Mesenchymal stem cell (in vitro differentiated cells and primary cell): ENCODE data around the gene HOXC9.

Experiments used
- DNase-seq: peaks from one replicate; pipeline ENCODE4 v3.0.0-alpha.2; 2013
- H2AFZ ChIP-seq: one replicate; pipeline ENCODE4 v1.6.1; 2013; ENCODE audit warnings: low read depth, mild to moderate bottlenecking, control low read depth, inconsistent platforms, low read length, moderate library complexity
- H2AK5ac ChIP-seq: 2 replicates; pipeline ENCODE4 v1.6.1; 2013; ENCODE audit warnings: low read length, moderate library complexity, mild to moderate bottlenecking, inconsistent platforms; ENCODE audit not compliant: severe bottlenecking
- H2BK120ac ChIP-seq: one replicate; pipeline ENCODE4 v1.6.1; 2013; ENCODE audit warnings: low read depth, mild to moderate bottlenecking, inconsistent platforms, low read length, moderate library complexity
- H2BK12ac ChIP-seq, 2 experiments: one replicate each; pipeline ENCODE4 v1.6.1; 2013; ENCODE audit warnings: inconsistent platforms in 2 of 2, low read length in 2 of 2, mild to moderate bottlenecking in 2 of 2, moderate library complexity in 2 of 2, control low read depth in 1 of 2
- H2BK15ac ChIP-seq: one replicate; pipeline ENCODE4 v1.6.1; 2013; ENCODE audit warnings: mild to moderate bottlenecking, low read depth, inconsistent platforms; ENCODE audit not compliant: poor library complexity, severe bottlenecking
- H2BK5ac ChIP-seq: 2 replicates; pipeline ENCODE4 v1.6.1; 2013; ENCODE audit warnings: low read depth, mild to moderate bottlenecking, low read length, control low read depth, inconsistent platforms; ENCODE audit not compliant: poor library complexity, severe bottlenecking
- H3K14ac ChIP-seq, 2 experiments: one replicate each; pipeline ENCODE4 v1.6.1; 2013; ENCODE audit warnings: inconsistent platforms in 2 of 2, low read length in 2 of 2, control low read depth in 1 of 2, mild to moderate bottlenecking in 1 of 2, moderate library complexity in 1 of 2
- H3K18ac ChIP-seq, 2 experiments: one replicate each; pipeline ENCODE4 v1.6.1; 2013; ENCODE audit warnings: inconsistent platforms in 2 of 2, low read length in 2 of 2, control low read depth in 1 of 2, low read depth in 1 of 2, mild to moderate bottlenecking in 1 of 2
- H3K23ac ChIP-seq, 2 experiments: one replicate each; pipeline ENCODE4 v1.6.1; 2013; ENCODE audit warnings: inconsistent platforms in 2 of 2, low read length in 2 of 2, mild to moderate bottlenecking in 2 of 2, moderate library complexity in 2 of 2, control low read depth in 1 of 2
- H3K27ac ChIP-seq: 2 replicates; pipeline ENCODE4 v1.5.1; 2013; ENCODE audit warnings: mild to moderate bottlenecking, moderate library complexity, low read length, control low read depth, inconsistent platforms; ENCODE audit not compliant: poor library complexity, severe bottlenecking
- H3K27me3 ChIP-seq, 2 experiments: 2 replicates each; pipeline versions ENCODE4 v1.6.1 to v1.7.0; 2013; ENCODE audit warnings: low read length in 2 of 2, mild to moderate bottlenecking in 2 of 2, moderate library complexity in 2 of 2, control low read depth in 1 of 2, inconsistent platforms in 1 of 2; ENCODE audit not compliant: control insufficient read depth in 1 of 2, insufficient read depth in 1 of 2
- H3K36me3 ChIP-seq, 2 experiments: 2 replicates each; pipeline versions ENCODE4 v1.6.1 to v1.7.0; 2013; ENCODE audit warnings: low read length in 2 of 2, control low read depth in 1 of 2, inconsistent platforms in 1 of 2, low read depth in 1 of 2, mild to moderate bottlenecking in 1 of 2; ENCODE audit not compliant: insufficient read depth in 2 of 2, control insufficient read depth in 1 of 2
- H3K4ac ChIP-seq, 2 experiments: one replicate each; pipeline ENCODE4 v1.6.1; 2013; ENCODE audit warnings: inconsistent platforms in 2 of 2, low read length in 2 of 2, mild to moderate bottlenecking in 2 of 2, moderate library complexity in 2 of 2, control low read depth in 1 of 2, low read depth in 1 of 2
- H3K4me1 ChIP-seq: 2 replicates; pipeline ENCODE4 v1.6.1; 2013; ENCODE audit warnings: low read depth, low read length, control low read depth; ENCODE audit not compliant: control insufficient read depth, insufficient read depth
- H3K4me2 ChIP-seq: 2 replicates; pipeline ENCODE4 v1.6.1; 2013; ENCODE audit warnings: low read length, mild to moderate bottlenecking, inconsistent platforms; ENCODE audit not compliant: poor library complexity, severe bottlenecking
- H3K4me3 ChIP-seq, 2 experiments: 2 replicates each; pipeline versions ENCODE4 v1.5.1 to v1.7.0; 2013; ENCODE audit warnings: low read length in 2 of 2, mild to moderate bottlenecking in 2 of 2, control low read depth in 1 of 2, low read depth in 1 of 2; ENCODE audit not compliant: insufficient read depth in 1 of 2
- H3K79me1 ChIP-seq: replicated peaks from 2 replicates; pipeline ENCODE4 v1.6.1; 2013; ENCODE audit warnings: mild to moderate bottlenecking, control low read depth, low read length, inconsistent platforms; ENCODE audit not compliant: poor library complexity, severe bottlenecking
- H3K9ac ChIP-seq: 2 replicates; pipeline ENCODE4 v1.7.0; 2013; ENCODE audit warnings: mild to moderate bottlenecking, low read length, moderate library complexity
- H3K9me3 ChIP-seq: 2 replicates; pipeline ENCODE4 v1.7.0; 2013; ENCODE audit warnings: mild to moderate bottlenecking, low read length; ENCODE audit not compliant: control insufficient read depth
- H4K8ac ChIP-seq: one replicate; pipeline ENCODE4 v1.6.1; 2013; ENCODE audit warnings: inconsistent platforms, mild to moderate bottlenecking, low read length, moderate library complexity
- H4K91ac ChIP-seq: one replicate; pipeline ENCODE4 v1.6.1; 2013; ENCODE audit warnings: mild to moderate bottlenecking, low read length, inconsistent platforms
- WGBS: methylation state at CpG from one replicate; pipeline ENCODE4 v1.1.7; 2013; ENCODE audit warnings: mixed read lengths; 5-methylcytosine and 5-hydroxymethylcytosine counted together

HOXC9 gene

DNA sequence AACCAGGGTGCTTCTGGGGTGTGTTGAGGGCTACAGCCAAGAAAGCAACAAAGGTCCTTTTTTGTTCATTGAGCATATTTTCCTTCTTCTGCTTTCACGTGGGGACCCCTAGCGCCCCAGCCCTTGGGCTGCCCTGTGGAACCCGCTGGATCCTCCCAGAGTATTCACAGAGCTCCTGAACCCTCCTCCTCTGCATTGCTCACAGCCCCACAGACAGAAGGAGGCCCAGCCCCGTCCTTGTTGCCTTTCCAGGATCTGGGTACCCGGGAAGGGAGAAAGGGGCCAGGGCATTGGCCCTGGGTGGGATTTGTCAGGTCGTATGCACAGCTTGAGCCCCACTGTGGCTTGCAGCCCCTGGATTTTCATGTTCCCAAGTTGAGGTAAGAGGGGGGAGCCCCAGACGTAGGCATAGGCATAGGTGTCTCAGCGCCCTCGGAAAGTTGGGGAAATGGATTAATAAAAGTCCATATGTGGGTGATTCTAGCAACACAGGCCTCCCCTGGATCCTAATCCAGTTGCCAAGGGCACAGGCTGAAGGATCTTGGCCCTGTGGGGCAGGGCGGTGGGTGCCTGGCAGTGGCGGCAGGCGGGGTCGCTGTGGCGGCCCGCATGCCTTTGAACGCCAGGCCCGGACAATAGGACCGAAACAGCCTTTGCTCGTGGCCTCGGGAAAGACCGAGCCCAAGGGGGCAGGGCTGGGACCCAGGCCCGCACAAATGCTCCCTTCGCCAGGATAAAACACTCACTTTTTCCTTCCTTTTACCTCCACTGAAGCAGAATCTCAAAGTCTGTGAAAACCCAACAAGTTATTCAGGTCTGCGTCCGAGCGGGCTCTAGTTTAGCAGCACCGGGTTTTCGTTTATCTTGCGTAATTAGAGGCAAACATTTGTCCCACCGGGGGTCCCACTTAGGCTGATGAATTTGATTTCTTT is 18.1 kb upstream of the HOXC9 start:
- H2BK120ac ChIP-seq, result no peak overlapping the region
- no peak overlapping the region for H3K4me2 ChIP-seq
- no peaks in the 10 kb centered on the region for H3K36me3 ChIP-seq
- H2AFZ ChIP-seq, result no peak overlapping the region
- peaks cover 1% of the 10 kb centered on the region for H3K79me1 ChIP-seq
- DNase-seq, result no peak
- H2BK15ac ChIP-seq, result no peak overlapping the region
- peaks cover 10% of the 10 kb centered on the region for H3K4me1 ChIP-seq
- H3K18ac ChIP-seq, result no peak overlapping the region
- H3K9me3 ChIP-seq, result no peaks in the 10 kb centered on the region
- no peak overlapping the region for H3K14ac ChIP-seq
- H2BK12ac ChIP-seq, result no peak overlapping the region
- H3K23ac ChIP-seq, result peak overlapping the region in 1 of 2 experiments; percentile 36
- H3K9ac ChIP-seq, result peak overlapping the region; percentile 81
- H4K91ac ChIP-seq, result no peak overlapping the region
- H3K27ac ChIP-seq, result no peak overlapping the region
- H3K27me3 ChIP-seq, result peaks cover 24 to 71% of the 10 kb centered on the region in 2 experiments
- H3K4ac ChIP-seq, result no peak overlapping the region
- 12% methylated on average over 29 of the region's 30 CpGs for WGBS
- H2BK5ac ChIP-seq, result no peak overlapping the region
- H3K4me3 ChIP-seq, result peak overlapping the region in 1 of 2 experiments; percentile 36
- H2AK5ac ChIP-seq, result no peak overlapping the region
- H4K8ac ChIP-seq, result no peak overlapping the region

DNA sequence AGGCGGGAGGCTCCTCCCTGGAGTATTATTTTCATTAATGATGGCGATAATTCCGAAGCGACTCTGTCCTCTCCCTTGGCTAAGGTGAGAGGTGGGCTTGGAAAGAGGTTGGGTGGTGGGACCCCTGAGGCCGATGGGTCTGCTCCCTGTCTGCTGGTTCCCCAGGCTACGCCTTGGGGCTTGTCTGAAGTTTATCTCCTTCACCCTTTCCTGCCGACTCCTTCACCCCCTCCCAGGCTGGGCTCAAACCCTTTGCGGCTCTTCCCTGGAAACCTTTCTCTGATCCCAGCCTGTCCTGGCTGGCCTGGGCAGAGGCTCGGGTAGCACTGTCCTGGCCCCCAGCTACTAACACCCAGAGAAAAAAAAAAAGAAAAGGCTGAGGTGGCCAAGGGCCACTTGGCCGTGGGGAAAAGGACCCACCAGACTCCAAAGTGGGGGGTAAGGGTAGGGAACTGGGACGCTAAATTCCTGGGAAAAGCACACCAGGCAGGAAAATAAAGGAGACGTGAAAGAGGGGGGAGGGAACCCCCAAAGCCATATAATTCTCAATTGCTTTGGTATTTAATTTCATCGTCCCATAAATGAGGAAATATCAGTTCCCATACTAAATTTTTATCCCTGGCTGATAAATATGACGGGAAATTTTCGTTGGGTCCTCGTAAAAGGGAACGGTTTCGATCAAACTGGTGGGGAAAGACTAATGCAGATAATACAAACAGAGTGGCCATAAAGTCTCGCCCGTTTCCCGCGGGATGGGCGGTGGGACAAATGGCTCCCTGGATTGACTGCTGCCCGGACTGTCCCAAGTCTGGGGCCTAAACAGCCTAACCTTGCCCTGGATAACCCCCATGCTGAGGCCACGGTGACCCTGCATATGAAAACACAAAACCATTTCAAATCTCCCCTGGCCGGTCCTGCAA is 17.1 kb upstream of the HOXC9 start:
- no peak overlapping the region for H4K91ac ChIP-seq
- H2BK120ac ChIP-seq, result no peak overlapping the region
- no peak for DNase-seq
- no peak overlapping the region for H3K27ac ChIP-seq
- H3K4me2 ChIP-seq, result peak overlapping the region; percentile 25
- peaks cover 16 to 61% of the 10 kb centered on the region in 2 experiments for H3K27me3 ChIP-seq
- no peak overlapping the region for H3K23ac ChIP-seq
- no peak overlapping the region for H3K18ac ChIP-seq
- H2BK15ac ChIP-seq, result no peak overlapping the region
- 29% methylated on average over 23 of the region's 26 CpGs for WGBS
- H3K4me3 ChIP-seq, result peak overlapping the region in 1 of 2 experiments; percentile 36
- no peak overlapping the region for H3K4ac ChIP-seq
- no peak overlapping the region for H4K8ac ChIP-seq
- peaks cover 1% of the 10 kb centered on the region for H3K79me1 ChIP-seq
- peak overlapping the region; percentile 81 for H3K9ac ChIP-seq
- H3K14ac ChIP-seq, result no peak overlapping the region
- H2BK5ac ChIP-seq, result no peak overlapping the region
- H2AK5ac ChIP-seq, result no peak overlapping the region
- no peak overlapping the region for H2BK12ac ChIP-seq
- peaks cover 15% of the 10 kb centered on the region for H3K4me1 ChIP-seq
- H3K36me3 ChIP-seq, result no peaks in the 10 kb centered on the region
- H2AFZ ChIP-seq, result no peak overlapping the region
- no peaks in the 10 kb centered on the region for H3K9me3 ChIP-seq

DNA sequence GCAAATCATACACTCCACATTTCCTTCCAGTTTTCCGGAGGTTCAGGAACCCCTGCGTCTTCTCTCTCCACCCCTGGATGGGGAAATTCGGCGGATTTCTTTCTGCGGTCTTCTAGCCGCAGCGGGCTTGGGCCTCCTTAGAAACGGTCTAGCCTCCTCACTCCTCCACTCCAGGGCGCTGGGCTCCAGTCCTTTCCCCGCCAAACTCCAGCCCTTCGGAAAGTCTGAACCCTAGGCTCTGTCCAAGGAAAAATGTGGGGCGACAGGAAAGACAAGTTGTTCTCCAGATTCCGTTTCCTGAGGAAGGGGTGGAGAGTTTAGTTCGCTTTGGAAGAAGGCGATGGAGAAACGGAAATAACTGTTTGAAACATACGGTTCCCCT is 16.4 kb upstream of the HOXC9 start:
- no peak overlapping the region for H2BK15ac ChIP-seq
- no peak overlapping the region for H3K27ac ChIP-seq
- no peak overlapping the region for H4K91ac ChIP-seq
- no peak overlapping the region for H2BK12ac ChIP-seq
- peak overlapping the region in 1 of 2 experiments; percentile 36 for H3K4me3 ChIP-seq
- H2BK5ac ChIP-seq, result no peak overlapping the region
- no peaks in the 10 kb centered on the region for H3K36me3 ChIP-seq
- H3K9me3 ChIP-seq, result no peaks in the 10 kb centered on the region
- no peak overlapping the region for H2AK5ac ChIP-seq
- 10% methylated on average over 13 of the region's 17 CpGs for WGBS
- peak overlapping the region; percentile 25 for H3K4me2 ChIP-seq
- H3K18ac ChIP-seq, result no peak overlapping the region
- no peak for DNase-seq
- H3K9ac ChIP-seq, result peak overlapping the region; percentile 81
- no peak overlapping the region for H3K23ac ChIP-seq
- H3K79me1 ChIP-seq, result peaks cover 2% of the 10 kb centered on the region
- no peak overlapping the region for H2BK120ac ChIP-seq
- H4K8ac ChIP-seq, result no peak overlapping the region
- no peak overlapping the region for H3K4ac ChIP-seq
- H3K27me3 ChIP-seq, result peaks cover 12 to 55% of the 10 kb centered on the region in 2 experiments
- H3K4me1 ChIP-seq, result peaks cover 17% of the 10 kb centered on the region
- H3K14ac ChIP-seq, result no peak overlapping the region
- H2AFZ ChIP-seq, result no peak overlapping the region
